Right lung (tissue), 5 donors: ENCODE results near the gene AMD1. TPM values are rescaled to one million over a fixed set of nuclear protein-coding genes. Genes with fewer than 3 reads are reported as not detected.

Experiments used
- DNase-seq, 2 donors: peaks; one replicate each; pipeline ENCODE4 v3.0.0-alpha.2; 2013
- polyA plus RNA-seq, 5 donors: library from polyadenylated mRNA; unstranded; fragments of 120-200 nt; gene quantifications; one replicate each; pipeline versions ENCODE4 v1.2.1 to v1.2.3, GENCODE V29; 2013; ENCODE audit warnings: inconsistent platforms in 1 of 5, low replicate concordance in 1 of 5; ENCODE audit not compliant: insufficient read length in 5 of 5, insufficient read depth in 1 of 5

AMD1 gene
- polyA plus RNA-seq, 5 donors, result 49.1 to 69.8 (median 59.5) TPM

DNA sequence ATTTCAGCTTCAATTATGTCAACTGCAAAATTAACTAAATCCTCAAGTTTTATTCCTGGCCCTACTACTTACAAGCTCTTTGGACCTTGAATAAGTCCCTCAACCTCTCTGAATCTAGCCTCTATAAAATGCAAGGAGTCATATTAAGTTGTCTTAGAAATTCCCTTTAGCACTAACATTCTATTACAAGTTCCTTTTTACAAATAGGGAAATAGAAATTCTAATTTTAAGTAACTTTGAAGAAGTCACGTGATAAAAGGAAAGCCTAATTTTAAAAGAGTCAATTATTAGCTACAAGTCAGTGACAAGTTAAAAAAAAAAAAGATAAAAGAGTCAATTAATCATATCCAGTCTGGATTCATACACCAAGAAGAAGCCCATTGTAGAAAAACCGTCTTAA lies 59.3 kb downstream of the AMD1 start:
- no peak for DNase-seq

DNA sequence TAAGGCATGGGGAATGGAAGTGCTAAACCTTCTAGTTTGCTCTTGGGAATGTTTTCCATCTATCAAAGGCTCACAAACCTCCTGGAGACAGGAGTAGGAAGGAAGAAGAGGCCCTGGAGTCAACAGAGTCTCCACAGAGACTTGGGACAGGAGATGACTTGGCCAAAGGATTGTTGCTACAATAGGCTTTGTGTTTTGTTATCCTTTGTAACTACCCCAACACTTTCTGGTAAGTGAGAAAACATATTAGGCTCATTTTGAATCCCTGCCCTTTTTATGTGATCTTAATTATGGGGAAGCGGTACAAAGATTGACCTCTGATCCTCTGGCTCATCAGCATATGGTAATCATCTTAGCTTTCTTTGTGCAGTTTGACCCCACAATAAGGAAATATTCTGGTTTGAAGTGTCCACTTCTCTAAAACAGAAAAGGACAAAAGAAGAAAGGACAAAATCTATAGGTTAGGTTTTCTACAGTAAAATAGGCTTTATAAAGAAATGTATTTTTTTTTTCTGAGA lies 59.9 kb downstream of the AMD1 start:
- DNase-seq, result no peak

DNA sequence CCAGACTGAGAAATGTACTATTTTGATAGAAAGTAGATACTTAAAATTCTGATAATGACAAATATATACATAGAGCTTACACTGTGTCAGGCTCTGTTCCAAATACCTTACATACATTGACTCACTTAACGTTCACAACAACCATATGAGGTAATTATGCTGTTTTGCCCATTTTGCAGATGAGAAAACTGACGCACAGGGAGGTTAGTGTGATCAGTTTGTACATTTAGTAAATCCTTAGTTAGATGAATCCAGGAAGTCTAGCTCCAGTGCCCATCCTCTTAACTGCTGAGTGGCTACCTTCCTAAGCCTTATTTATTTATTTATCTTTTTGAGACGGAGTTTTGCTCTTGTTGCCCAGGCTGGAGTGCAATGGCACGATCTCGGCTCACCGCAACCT lies 60.6 kb downstream of the AMD1 start:
- no peak for DNase-seq

DNA sequence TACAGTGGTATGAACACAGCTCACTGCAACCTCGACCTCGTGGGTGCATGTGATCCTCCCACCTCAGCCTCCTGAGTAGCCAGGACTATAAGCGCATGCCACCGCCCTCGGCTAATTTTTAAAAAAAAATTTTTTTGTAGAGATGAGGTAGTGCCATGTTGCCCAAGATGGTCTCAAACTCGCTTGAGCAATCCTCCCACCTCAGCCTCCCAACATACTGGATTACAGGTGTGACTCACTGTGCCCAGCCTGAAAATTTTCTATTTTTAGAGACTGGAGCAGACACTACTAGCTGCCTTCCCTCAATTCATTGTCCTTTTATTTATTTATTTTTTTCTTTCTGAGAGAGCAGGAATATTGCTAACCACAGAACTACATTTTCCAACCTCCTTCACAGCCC lies 63.6 kb downstream of the AMD1 start:
- DNase-seq, result no peak

DNA sequence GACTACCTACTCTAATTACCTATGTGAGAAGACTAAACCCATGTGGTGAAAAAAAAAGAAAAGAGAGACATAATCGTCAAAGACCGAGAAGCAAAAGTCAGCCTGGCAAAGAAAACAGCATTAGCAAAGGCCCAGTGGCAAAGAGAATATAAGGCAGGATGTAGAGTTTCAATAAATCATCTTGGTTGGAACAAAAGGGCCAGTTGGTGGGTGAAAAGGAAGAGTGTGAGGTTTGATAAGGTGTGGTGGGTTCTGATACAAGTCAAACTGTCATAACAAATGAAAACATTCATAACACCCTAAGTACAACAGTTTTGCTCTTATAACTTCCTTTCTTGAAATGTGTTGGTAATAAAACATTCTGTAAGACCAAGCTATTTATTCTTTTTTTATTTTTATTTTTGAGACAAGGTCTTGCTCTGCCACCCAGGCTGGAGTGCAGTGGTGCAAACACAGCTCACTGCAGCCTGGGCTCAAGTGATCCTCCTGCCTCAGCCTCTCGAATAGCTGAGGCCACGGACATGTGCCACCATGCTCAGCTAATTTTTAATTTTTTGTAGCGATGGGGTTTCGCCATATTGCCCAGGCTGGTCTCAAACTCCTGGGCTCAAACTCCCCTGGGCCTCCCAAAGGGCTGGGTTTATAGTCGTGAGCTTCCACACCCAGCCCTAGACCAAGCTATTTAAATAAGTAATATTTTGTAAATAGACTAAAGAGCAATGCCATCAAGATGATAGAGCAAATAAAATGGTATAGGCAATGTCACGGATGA lies 65.0 kb downstream of the AMD1 start:
- no peak for DNase-seq

DNA sequence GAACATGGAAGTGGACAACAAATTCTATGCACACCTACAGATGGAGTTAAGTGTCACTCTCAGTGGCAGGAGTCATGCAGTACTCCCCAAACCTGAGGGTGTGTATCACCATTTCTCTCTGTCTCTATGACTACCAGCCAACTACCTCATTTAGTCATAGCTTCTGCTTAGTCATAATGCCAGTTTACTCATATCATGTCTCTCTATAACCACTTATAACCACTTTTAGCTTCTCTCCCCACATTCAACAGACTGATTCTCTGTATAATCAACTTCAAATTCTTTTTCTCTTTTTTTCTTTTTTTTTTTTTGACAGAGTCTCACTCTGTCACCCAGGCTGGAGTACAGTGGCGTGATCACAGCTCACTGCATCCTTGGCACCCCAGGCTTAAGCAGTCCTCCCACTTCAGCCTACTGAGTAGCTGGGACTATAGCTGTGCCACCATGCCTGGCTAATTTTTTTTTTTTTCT lies 70.1 kb downstream of the AMD1 start:
- DNase-seq, result no peak

Other genes with a start within 250 kb of the AMD1 start
- 10 to 100 TPM; 21.6 to 48.9 (median 46.3) TPM for gene CDK19, start 59.3 kb upstream of the AMD1 start, polyA plus RNA-seq
- 10 to 100 TPM; 60.2 to 80.3 (median 70.2) TPM for gene GTF3C6, start 83.9 kb downstream of the AMD1 start, polyA plus RNA-seq
- gene RPF2, start 107.3 kb downstream of the AMD1 start, polyA plus RNA-seq, result 10 to 100 TPM; 29.1 to 38.5 (median 30.3) TPM
- 1 to 10 TPM; 4.3 to 7.4 (median 6.3) TPM for gene SLC16A10, start 212.7 kb downstream of the AMD1 start, polyA plus RNA-seq